ENCODE results near the gene NUP153.

Gene NUP153

DNA sequence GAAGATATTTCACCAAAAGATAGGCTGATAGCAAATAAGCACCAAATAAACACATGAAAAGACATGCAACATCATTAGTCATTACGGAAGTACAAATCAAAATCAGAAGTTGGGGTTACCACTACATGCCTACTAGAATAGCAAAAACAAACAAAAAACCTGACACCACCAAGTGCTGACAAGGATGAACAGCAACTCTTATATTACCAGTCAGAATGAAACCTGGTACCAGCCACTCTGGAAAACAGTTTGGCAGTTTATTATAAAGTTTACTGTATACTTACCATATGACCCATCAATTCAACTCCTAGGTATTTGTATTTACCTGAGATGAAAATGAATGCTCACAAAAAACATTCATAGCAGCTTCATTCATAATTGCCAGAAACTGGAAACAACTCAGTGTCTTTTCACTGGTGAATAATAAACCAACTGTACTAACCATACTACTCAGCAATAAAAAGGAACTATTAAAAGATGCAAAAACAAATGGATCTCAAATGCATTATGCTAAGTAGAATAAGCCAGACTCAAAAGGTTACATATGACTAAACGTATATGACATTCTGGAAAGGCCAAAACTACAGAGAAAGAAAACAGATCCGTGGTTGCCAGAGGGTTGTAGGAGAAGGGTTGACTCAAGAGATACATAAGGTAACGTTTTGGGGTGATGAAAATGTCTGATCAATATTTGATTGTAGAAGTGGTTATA lies 33.0 kb downstream of the NUP153 start:
- TF ChIP-seq, protein P1, sequence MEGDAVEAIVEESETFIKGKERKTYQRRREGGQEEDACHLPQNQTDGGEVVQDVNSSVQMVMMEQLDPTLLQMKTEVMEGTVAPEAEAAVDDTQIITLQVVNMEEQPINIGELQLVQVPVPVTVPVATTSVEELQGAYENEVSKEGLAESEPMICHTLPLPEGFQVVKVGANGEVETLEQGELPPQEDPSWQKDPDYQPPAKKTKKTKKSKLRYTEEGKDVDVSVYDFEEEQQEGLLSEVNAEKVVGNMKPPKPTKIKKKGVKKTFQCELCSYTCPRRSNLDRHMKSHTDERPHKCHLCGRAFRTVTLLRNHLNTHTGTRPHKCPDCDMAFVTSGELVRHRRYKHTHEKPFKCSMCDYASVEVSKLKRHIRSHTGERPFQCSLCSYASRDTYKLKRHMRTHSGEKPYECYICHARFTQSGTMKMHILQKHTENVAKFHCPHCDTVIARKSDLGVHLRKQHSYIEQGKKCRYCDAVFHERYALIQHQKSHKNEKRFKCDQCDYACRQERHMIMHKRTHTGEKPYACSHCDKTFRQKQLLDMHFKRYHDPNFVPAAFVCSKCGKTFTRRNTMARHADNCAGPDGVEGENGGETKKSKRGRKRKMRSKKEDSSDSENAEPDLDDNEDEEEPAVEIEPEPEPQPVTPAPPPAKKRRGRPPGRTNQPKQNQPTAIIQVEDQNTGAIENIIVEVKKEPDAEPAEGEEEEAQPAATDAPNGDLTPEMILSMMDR (IDR thresholded peaks at IDR 0.05; ENCODE audit: low read depth, low read length) = no peak
- H3K4me3 ChIP-seq (ENCODE audit: low read depth, low read length) = no peak overlapping the region

DNA sequence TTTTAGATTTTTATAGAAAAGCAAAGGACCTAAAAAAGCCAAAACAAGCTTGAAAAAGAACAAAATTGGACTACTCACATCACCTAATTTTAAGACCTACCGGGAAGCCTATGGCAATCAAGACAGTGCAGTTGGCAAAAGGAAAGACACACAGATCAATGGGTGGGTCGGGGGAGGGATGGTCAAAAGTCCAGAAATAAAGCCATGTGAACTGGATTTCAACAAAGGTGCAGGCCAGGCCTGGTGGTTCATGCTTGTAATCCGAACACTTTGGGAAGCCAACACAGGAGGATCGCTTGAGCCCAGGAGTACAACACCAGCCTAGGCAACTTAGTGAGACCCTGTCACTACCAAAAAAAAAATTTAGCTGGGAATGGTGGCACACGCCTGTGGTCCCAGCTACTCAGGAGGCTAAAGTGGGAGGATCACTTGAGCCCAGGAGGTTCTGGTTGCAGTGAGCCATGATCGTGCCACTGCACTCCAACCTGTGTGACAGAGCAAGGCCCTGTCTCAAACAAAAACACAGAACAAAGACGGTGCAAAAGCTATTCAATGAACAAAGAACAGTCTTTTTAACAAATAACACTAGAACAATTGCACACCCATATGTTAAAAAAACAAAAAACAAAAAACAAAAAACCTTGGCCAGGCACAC lies 34.5 kb downstream of the NUP153 start:
- TF ChIP-seq, protein P1 (IDR thresholded peaks at IDR 0.05; ENCODE audit: low read depth, low read length) = no peak
- no peak overlapping the region for H3K4me3 ChIP-seq (ENCODE audit: low read depth, low read length)

DNA sequence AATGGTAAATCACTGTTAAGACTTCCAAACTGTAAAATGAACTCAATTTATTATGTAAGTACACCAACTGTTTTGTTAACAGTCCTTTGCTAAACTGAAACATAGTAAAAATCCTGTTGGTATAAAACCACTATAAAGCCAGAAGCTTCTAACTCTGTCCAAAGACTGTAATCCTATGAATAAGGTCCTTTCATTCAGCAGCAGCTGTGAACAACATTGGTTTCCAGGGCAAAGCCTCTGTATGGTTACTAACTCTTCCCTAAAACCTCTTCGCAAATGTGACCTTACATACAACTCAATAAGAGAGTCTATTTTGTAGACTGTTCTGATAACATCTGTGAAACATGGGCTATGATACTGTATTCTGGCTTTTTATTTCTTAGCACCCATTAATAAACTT lies 40.1 kb downstream of the NUP153 start:
- H3K4me3 ChIP-seq (ENCODE audit: low read depth, low read length) = no peak overlapping the region
- TF ChIP-seq, protein P1 (IDR thresholded peaks at IDR 0.05; ENCODE audit: low read depth, low read length) = no peak

DNA sequence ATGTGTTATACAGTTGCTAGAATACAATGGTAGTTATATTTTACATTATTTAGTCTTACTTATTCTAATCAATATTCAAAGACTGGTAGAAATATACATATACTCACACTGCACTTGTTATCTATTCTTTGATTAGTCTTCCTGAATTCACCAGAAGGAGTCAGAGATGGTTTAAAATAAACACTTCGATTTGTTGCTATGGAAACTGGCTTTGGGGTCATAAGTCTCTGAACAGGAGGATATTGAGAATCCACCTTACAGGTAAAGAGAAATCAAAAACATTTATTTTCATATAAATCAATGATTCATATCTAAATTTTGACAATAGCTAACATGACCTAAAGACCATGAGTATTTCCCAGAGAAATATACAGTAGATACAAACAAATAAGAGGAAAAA lies 41.6 kb downstream of the NUP153 start:
- TF ChIP-seq, protein P1 (IDR thresholded peaks at IDR 0.05; ENCODE audit: low read depth, low read length) = no peak
- H3K4me3 ChIP-seq (ENCODE audit: low read depth, low read length) = no peak overlapping the region

GRCh38 chr6:17663226-17663625 lies 43.5 kb downstream of the NUP153 start:
- TF ChIP-seq, protein P1 (IDR thresholded peaks at IDR 0.05; ENCODE audit: low read depth, low read length) = no peak
- H3K4me3 ChIP-seq (ENCODE audit: low read depth, low read length) = no peak overlapping the region

- no peak overlapping the region for H3K4me3 ChIP-seq (ENCODE audit: low read depth, low read length)
- TF ChIP-seq, protein P1 (IDR thresholded peaks at IDR 0.05; ENCODE audit: low read depth, low read length) = no peak
These were observed 44.1 kb downstream of the NUP153 start for GRCh38 chr6:17662585-17662984.

DNA sequence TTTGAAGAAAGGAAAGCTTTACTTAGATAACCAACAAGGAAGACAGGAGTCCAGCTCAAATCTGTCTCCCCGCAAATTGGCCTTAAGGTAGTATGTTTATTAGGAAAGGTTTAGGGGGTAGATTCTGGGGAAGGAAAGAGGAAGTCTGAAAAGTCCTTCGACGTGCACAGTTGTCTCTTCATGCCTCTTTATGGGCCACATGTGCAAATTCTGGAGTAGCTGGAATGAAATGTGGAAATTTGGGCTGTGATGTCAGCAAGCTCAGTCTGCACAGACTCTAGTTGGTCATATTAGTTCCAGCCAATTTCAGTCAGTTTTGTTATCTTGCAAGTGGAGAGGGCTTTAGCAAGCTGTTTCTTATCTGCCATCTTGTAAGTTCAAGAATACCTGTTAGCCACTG lies 50.1 kb downstream of the NUP153 start:
- H3K4me3 ChIP-seq (ENCODE audit: low read depth, low read length) = no peak overlapping the region
- TF ChIP-seq, protein P1 (IDR thresholded peaks at IDR 0.05; ENCODE audit: low read depth, low read length) = no peak
